HG02885 (cell line): Measurements from ENCODE around the gene TBC1D22A.

Experiments
- ATAC-seq: cut with Tn5 transposase; IDR thresholded peaks from one replicate; pipeline ENCODE4 v1.9.1; 2021; ENCODE audit warnings: mild to moderate bottlenecking; ENCODE audit not compliant: unreplicated experiment, poor library complexity

Gene TBC1D22A

GRCh38 chr22:47073075-47073474, 310.6 kb downstream of the TBC1D22A start:
- no peak for ATAC-seq

GRCh38 chr22:47074105-47074504, 311.7 kb downstream of the TBC1D22A start:
- no peak for ATAC-seq

- ATAC-seq, result no peak
These were observed 313.1 kb downstream of the TBC1D22A start for GRCh38 chr22:47075568-47075967.

DNA sequence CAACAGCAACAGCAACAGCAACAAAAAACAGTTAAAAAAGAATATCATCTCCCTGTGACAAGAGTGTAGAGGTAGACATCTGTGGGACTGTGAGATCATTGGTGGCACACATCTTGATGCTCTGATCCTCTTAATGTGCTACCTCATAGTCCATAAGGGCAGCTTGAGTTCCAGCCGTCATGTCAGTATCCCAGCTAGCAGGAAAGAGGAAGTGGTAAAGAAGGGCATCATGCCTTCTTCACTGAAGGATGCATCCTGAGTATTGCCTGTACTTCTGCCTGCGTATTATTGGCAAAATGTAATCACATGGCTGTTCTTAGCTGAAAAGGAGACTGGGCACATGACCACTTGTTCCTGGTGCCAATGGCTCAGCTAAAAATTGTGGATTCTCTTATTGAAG, 314.3 kb downstream of the TBC1D22A start:
- no peak for ATAC-seq

GRCh38 chr22:47080100-47080499, 317.6 kb downstream of the TBC1D22A start:
- ATAC-seq, result no peak

DNA sequence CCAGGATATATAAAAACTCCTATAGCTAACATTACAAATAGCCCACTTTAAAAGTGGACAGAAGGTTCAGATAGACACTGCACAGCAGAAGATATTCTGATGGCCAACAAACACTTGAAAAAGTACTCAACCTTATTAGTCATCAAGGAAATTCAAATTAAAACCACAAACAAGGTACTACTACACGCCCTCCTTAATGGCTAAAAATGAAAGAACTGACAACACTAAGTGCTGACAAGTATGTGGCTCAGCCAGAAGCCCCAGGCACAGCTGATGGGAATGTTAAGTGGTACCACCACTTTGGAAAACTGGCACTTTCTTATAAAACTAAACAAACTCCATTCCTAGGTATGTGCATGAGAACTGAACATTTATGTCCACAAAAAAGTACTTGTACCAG, 320.1 kb downstream of the TBC1D22A start:
- no peak for ATAC-seq

DNA sequence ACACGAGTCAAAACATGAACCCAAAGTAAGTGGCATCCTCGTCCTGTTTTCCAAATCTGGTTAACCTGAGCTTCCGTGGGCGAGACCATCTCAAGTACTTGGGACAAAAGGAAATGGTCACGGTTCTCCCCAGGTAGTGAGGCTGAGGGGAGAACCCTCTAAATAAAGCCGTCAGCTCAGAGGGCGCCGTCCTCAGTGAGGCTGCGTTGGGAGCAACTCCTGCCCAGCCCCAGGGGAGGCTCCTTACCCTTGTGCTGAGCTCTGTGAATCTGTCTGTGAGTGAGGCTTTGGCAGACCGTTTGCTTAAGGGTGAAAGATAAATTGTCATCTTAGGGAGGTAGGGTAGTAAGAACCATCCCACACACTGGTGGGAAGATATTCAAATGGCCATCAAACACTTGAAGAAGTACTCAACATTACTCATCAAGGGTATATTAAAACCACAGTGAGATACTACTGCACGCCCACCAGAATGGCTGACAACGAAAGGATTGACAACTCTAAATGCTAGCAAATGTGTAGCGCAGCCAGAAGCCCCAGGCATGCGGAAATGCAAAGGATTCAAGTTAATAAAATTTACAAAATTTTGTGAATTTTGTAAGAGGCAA, 321.0 kb downstream of the TBC1D22A start:
- ATAC-seq, result no peak

DNA sequence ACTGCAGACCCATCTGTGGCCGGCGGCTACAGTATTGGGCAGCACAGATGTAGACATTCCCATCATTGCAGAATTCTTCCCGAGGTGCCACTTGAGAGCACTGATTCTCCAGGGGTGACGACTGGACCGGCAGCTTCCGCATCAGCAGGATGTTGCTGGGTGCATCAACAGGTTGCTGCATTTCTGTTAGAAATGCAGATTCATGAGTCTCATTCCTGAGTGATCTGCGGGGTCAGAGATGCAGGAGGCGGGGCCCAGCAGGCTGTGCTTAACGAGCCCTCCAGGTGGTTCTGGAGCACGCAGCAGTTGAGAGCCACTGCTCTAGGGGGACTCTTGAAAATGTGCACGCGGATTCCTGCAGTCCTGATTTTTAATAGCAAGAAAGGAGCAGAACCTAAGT, 321.8 kb downstream of the TBC1D22A start:
- ATAC-seq, result no peak

DNA sequence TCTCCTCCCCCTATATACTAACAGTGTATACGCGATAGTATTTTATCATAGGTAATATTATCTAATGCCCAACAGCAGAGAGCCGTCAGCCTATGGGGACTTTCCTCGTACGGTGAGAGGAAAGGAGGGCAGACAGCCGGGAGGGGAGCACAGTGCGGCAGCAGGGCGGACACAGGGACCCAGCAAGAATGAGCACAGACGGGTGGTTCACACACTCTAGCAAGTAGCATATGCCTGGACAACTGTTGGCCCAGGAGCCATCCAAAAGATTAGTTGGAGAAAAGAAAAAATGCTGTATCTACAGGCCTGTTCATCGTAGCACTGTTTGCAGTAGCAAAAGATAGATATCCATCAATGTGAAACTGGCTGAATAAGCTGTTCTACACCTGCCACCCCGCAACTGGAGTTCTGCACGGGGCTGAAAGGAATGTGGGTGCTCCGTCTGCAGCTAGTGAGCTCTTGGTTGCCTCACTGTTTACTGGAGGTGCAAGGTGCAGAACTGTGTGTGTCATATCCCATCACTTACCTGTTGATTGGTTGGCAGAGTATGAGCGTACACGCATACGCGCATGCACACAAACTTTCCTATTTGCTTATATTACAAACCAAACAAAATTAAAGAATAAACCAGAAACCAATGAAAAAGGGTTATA, 324.3 kb downstream of the TBC1D22A start:
- no peak for ATAC-seq

- no peak for ATAC-seq
These were observed 326.2 kb downstream of the TBC1D22A start for GRCh38 chr22:47088480-47089158.

DNA sequence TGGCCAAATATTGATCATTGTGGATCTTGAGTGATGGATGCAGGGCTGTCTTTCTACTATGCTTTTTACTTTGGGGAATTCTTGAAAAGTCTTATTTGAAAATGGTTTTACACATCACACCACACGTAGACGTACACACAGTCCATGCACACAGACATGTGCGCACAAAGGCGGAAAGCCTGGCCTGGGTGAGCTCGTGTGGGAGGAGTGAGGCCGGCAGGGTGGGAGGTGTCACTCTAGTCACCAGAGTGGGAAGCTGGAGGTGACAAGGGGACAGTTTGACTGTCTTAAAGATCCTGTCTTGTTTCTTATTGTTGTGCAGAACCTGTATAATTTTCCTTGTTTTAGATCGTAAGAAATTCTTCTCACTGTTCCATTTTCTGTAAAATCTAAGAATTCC, 326.9 kb downstream of the TBC1D22A start:
- no peak for ATAC-seq

DNA sequence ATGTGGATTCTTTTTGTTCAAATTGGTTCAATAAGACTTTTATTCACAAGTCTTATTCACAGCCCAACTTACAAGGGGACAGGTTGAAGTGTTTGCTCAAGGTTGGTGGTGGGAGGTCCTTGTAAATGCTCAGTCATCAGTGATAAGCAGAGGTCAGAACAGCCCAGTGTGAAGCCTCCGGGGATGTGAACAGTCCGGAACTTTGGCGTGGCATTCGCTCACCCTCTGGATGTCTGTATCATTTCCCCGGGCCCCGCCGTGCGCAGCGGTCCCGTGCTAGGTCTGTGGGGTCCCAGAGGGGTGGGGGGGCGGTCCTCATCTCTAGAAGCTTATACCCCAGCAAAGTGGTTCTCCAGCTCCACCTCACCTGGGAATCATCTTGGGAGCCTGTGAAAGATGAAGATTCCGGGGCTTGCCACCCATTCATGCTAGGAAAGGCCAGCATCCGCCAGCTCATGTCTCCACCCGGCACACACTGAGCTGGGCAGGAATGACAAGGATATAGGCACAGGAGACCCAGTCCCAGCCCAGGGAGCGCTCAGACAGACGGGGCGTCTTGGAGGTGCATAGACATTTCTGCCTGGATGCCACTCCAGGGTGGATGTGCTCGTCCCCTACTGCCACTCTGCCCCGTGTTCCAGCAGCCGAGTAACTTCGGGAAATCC, 327.5 kb downstream of the TBC1D22A start:
- no peak for ATAC-seq

DNA sequence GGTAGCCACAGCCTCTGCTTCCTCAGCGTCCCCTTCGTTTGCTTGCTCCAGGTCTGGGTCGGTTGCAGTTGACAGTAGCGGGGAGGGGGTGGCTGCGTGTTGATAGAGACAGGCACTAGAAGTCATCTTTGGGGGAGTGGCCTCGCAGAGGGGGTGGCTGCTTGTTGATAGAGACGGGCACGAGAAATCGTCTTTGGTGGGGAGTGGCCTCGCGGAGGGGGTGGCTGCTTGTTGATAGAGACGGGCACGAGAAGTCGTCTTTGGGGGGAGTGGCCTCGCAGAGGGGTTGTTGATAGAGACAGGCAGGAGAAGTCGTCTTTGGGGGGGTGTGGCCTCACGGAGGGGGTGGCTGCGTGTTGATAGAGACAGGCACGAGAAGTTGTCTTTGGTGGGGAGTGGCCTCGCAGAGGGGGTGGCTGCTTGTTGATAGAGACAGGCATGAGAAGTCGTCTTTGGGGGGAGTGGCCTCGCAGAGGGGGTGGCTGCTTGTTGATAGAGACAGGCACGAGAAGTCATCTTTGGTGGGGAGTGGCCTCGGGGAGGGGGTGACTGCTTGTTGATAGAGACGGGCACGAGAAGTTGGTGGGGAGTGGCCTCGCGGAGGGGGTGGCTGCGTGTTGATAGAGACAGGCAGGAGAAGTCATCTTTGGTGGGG, 328.3 kb downstream of the TBC1D22A start:
- no peak for ATAC-seq

- ATAC-seq, result no peak
These were observed 328.8 kb downstream of the TBC1D22A start for GRCh38 chr22:47091246-47091651.

DNA sequence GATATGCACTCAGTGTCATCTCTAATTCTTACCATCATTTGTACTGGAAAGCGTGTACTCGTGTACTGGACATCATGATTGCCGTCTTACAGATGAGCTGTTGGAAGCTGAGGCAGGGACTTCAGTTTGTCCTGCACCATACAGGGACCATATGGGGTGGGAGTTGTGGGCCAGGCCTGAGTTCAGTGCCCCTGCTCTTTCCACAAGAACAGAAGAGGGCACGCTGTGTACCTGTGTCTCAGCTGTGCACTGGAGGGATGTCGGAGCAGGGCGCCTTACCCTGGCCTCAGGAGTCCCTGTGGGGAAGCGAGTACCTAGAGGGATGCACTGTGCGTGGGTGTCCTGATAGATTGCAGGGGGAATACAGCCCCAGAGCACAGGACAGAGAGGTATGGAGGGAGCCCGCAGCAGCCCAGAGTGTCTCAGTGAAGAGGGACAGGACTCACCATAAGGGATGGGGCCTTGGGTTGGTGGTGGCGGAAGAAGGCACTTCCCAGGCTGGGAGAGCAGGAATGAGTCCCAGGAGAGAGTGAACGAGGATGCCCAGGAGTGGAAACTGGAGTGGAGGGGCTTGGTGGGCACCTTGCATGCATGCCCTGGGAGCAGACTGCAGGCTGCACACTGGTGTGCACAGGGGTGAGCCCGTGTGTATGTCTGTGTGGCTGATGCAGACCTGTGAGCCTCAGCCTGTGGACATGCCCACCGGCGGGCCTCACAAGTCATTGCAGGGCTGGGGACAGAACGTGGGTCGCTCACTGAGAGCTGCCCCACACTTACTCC, 329.7 kb downstream of the TBC1D22A start:
- no peak for ATAC-seq

DNA sequence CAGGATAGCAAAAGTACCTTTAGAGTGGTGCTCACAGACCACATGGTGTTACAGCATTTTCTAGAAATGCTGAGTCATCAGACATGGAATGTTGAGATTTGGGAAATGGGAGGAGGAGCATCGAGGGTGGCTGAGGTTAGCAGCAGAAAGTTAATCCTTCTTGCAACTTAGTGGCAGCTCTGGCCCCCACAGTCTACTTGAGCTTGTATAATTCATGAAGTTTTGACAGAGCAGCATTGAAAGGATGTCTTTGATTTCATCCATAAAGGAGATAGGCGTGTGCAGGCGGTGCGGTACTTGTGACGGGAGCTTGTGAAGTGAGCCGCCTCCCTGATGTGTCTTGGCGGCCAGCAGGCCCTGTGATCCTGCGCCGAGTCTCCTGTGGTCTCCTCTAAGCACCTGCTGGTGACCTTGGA, 330.5 kb downstream of the TBC1D22A start:
- no peak for ATAC-seq

- ATAC-seq, result no peak
These were observed 331.3 kb downstream of the TBC1D22A start for GRCh38 chr22:47093720-47094119.

- ATAC-seq, result no peak
These were observed 332.4 kb downstream of the TBC1D22A start for GRCh38 chr22:47094861-47095330.

DNA sequence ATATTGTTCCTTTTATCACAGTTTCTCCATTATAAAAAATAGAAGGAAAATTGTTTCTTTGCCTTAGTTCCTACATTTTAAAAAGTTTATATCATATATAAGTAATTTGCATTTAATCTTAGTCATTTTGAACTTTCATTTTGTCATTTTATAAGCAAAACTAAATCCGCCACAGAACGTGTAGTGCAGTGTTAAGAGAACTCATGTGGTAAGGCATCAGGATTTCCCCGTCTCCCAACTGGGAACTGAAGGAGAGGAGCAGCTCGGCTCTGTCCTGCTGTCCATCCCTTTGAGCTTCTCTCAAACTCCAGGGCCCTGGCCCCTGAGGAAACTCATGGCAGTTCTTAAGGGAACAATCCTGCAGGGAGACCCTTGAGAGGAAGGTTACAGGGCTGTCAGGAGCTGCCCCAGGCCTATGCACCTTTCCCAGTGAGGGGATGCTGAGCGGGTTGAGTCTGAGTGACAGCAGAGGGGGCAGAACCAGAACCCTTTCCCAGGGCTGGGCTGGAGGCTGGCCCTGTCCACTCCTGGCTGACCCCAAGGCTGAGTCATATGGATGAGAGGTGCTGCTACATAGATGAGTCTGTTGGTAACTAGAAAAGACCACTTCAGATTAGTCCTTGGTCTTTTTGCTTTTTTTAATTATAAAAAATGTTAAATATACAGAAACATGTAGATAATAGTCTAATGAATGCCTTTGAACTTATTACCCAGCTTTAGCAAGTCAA, 333.1 kb downstream of the TBC1D22A start:
- no peak for ATAC-seq
